Stimulated activated CD4-positive, alpha-beta T cell treated with anti-CD3 and anti-CD28 coated beads, Interleukin-1b, Interleukin-23, amount 100 ng/mL, for 24 hours (primary cell): Measurements from ENCODE around the gene PDE6A.
"Not testable (repeated sequence)": the region's sequence is repeated elsewhere in the genome, so short reads cannot be mapped to it uniquely, and the experiment has no call there.

Experiments used
- DNase-seq, 4 experiments: peaks; one replicate each; pipeline ENCODE4 v3.0.0-alpha.2; 2020; ENCODE audit warnings: low read depth in 4 of 4, low spot score in 1 of 4

Gene PDE6A

GRCh38 chr5:149898811-149899210, 45.8 kb downstream of the PDE6A start:
- DNase-seq: no peak

GRCh38 chr5:149895416-149896345, 48.9 kb downstream of the PDE6A start:
- no peak for DNase-seq

GRCh38 chr5:149894237-149894636, 50.4 kb downstream of the PDE6A start:
- no peak for DNase-seq

- no peak for DNase-seq
Measured at GRCh38 chr5:149893403-149893931, 51.1 kb downstream of the PDE6A start.

- DNase-seq: no peak
Measured at GRCh38 chr5:149892594-149892993, 52.0 kb downstream of the PDE6A start.

- DNase-seq: no peak
Measured at GRCh38 chr5:149888280-149888679, 56.3 kb downstream of the PDE6A start.

- DNase-seq: no peak
Measured at GRCh38 chr5:149887622-149888183, 56.9 kb downstream of the PDE6A start.

GRCh38 chr5:149886692-149887470, 57.7 kb downstream of the PDE6A start:
- no peak for DNase-seq

GRCh38 chr5:149886060-149886459, 58.5 kb downstream of the PDE6A start:
- no peak for DNase-seq

- no peak for DNase-seq
Measured at GRCh38 chr5:149885513-149885912, 59.1 kb downstream of the PDE6A start.

GRCh38 chr5:149883550-149883949, 61.0 kb downstream of the PDE6A start:
- DNase-seq: no peak

- not testable (repeated sequence) for DNase-seq
Measured at GRCh38 chr5:149882633-149883032, 62.0 kb downstream of the PDE6A start.

GRCh38 chr5:149881874-149882273, 62.7 kb downstream of the PDE6A start:
- DNase-seq: no peak

GRCh38 chr5:149881069-149881622, 63.4 kb downstream of the PDE6A start:
- no peak for DNase-seq

GRCh38 chr5:149879593-149879992, 65.0 kb downstream of the PDE6A start:
- DNase-seq: not testable (repeated sequence)

GRCh38 chr5:149878371-149878770, 66.2 kb downstream of the PDE6A start:
- DNase-seq: no peak

- no peak for DNase-seq
Measured at GRCh38 chr5:149873896-149874295, 70.7 kb downstream of the PDE6A start.

- no peak for DNase-seq
Measured at GRCh38 chr5:149872351-149873040, 72.1 kb downstream of the PDE6A start.

- no peak for DNase-seq
Measured at GRCh38 chr5:149871471-149871870, 73.1 kb downstream of the PDE6A start.

GRCh38 chr5:149870697-149871096, 73.9 kb downstream of the PDE6A start:
- no peak for DNase-seq

- no peak for DNase-seq
Measured at GRCh38 chr5:149870232-149870631, 74.4 kb downstream of the PDE6A start.
